Measurements from ENCODE around the gene P2RY11.

Gene P2RY11

GRCh38 chr19:10142701-10143375 is 31.3 kb downstream of the P2RY11 start:
- Histone ChIP-seq H4K20me1 (peaks cover 0 to 62% (median 24%) of the 10 kb centered on the region in 11 experiments; a peak in 14 of 22 replicates), H3K9ac (peak overlapping the region in 1 of 11 experiments; percentile 19; a peak in 1 of 22 replicates), H3K27me3 (no peaks in the 10 kb centered on the region), H3K36me3 (peaks cover 98 to 100% (median 100%) of the 10 kb centered on the region in 11 experiments), H3K4me3 (no peak overlapping the region), H3K4me1 (peaks cover 44 to 55% (median 49%) of the 10 kb centered on the region in 10 experiments), H3K27ac (no peak overlapping the region), H3K9me3 (replicated peaks in 1 of 11) (no peaks in the 10 kb centered on the region), H3K4me2 (0 out of 22 replicates have a peak overlapping the region, but pooled peaks of 1 of the 11 experiments have one; percentile 77)
- TF ChIP-seq Cebpa-rat (IDR thresholded peaks at IDR 0.05), result no peak

- H3K4me2 ChIP-seq, result peak overlapping the region in 1 of 11 experiments; percentile 11; a peak in 1 of 22 replicates
- no peak for TF ChIP-seq Cebpa-rat (IDR thresholded peaks at IDR 0.05)
- no peaks in the 10 kb centered on the region for H3K9me3 ChIP-seq (replicated peaks in 1 of 11)
- peaks cover 36 to 46% (median 41%) of the 10 kb centered on the region in 10 experiments for H3K4me1 ChIP-seq
- no peak overlapping the region for H3K9ac ChIP-seq
- H3K36me3 ChIP-seq, result peaks cover 98 to 100% (median 100%) of the 10 kb centered on the region in 11 experiments
- peak overlapping the region in 1 of 11 experiments; percentile 45; a peak in 1 of 22 replicates for H3K27ac ChIP-seq
- peaks cover 0 to 67% (median 21%) of the 10 kb centered on the region in 11 experiments; a peak in 14 of 22 replicates for H4K20me1 ChIP-seq
- H3K4me3 ChIP-seq, result no peak overlapping the region
- H3K27me3 ChIP-seq, result no peaks in the 10 kb centered on the region
Measured at GRCh38 chr19:10143681-10144080, 32.2 kb downstream of the P2RY11 start.

GRCh38 chr19:10144361-10144760 is 32.9 kb downstream of the P2RY11 start:
- no peaks in the 10 kb centered on the region for H3K27me3 ChIP-seq

GRCh38 chr19:10145031-10145430 is 33.5 kb downstream of the P2RY11 start:
- Histone ChIP-seq H3K27me3 (no peaks in the 10 kb centered on the region), H3K27ac (peak overlapping the region in 3 of 11 experiments; percentile 7 to 45 (median 32); a peak in 4 of 22 replicates), H4K20me1 (peaks cover 0 to 67% (median 17%) of the 10 kb centered on the region in 11 experiments; a peak in 14 of 22 replicates), H3K4me2 (peak overlapping the region in 2 of 11 experiments; percentile 40 to 59; a peak in 3 of 22 replicates), H3K4me3 (no peak overlapping the region), H3K36me3 (peaks cover 98 to 100% (median 100%) of the 10 kb centered on the region in 11 experiments), H3K4me1 (peaks cover 22 to 33% (median 28%) of the 10 kb centered on the region in 10 experiments), H3K9me3 (replicated peaks in 1 of 11) (no peaks in the 10 kb centered on the region), H3K9ac (peak overlapping the region in 2 of 11 experiments; percentile 7 to 19; a peak in 2 of 22 replicates)
- TF ChIP-seq Cebpa-rat (IDR thresholded peaks at IDR 0.05), result no peak

More at GRCh38 chr19:10144361-10144760, 32.9 kb downstream of the P2RY11 start:
- Histone ChIP-seq H3K4me1 (peaks cover 29 to 40% (median 34%) of the 10 kb centered on the region in 10 experiments), H3K36me3 (peaks cover 98 to 100% (median 100%) of the 10 kb centered on the region in 11 experiments), H3K4me3 (no peak overlapping the region), H3K9ac (peak overlapping the region in 2 of 11 experiments; percentile 7 to 19; a peak in 2 of 22 replicates), H3K27ac (peak overlapping the region in 2 of 11 experiments; percentile 32 to 45; a peak in 4 of 22 replicates), H3K4me2 (peak overlapping the region in 2 of 11 experiments; percentile 40 to 59; a peak in 4 of 22 replicates), H4K20me1 (peaks cover 0 to 67% (median 21%) of the 10 kb centered on the region in 11 experiments; a peak in 14 of 22 replicates), H3K9me3 (replicated peaks in 1 of 11) (no peaks in the 10 kb centered on the region)
- no peak for TF ChIP-seq Cebpa-rat (IDR thresholded peaks at IDR 0.05)

GRCh38 chr19:10146142-10146541 is 34.6 kb downstream of the P2RY11 start:
- H3K9me3 ChIP-seq (replicated peaks in 1 of 11), result no peaks in the 10 kb centered on the region
- H3K4me2 ChIP-seq, result no peak overlapping the region
- peak overlapping the region in 1 of 11 experiments; percentile 18; a peak in 1 of 22 replicates for H3K9ac ChIP-seq
- no peaks in the 10 kb centered on the region for H3K27me3 ChIP-seq
- peaks cover 15 to 22% (median 18%) of the 10 kb centered on the region in 10 experiments; a peak in 19 of 20 replicates for H3K4me1 ChIP-seq
- no peak for TF ChIP-seq Cebpa-rat (IDR thresholded peaks at IDR 0.05)
- peaks cover 0 to 70% (median 24%) of the 10 kb centered on the region in 11 experiments; a peak in 14 of 22 replicates for H4K20me1 ChIP-seq
- H3K4me3 ChIP-seq, result no peak overlapping the region
- no peak overlapping the region for H3K27ac ChIP-seq
- peaks cover 99 to 100% (median 100%) of the 10 kb centered on the region in 11 experiments for H3K36me3 ChIP-seq

- H3K4me3 ChIP-seq, result no peak overlapping the region
- peaks cover 99 to 100% (median 100%) of the 10 kb centered on the region in 11 experiments for H3K36me3 ChIP-seq
- no peaks in the 10 kb centered on the region for H3K27me3 ChIP-seq
- no peak overlapping the region for H3K9ac ChIP-seq
- H3K4me1 ChIP-seq, result peaks cover 0 to 12% (median 0%) of the 10 kb centered on the region in 10 experiments; a peak in 5 of 20 replicates
- H3K4me2 ChIP-seq, result no peak overlapping the region
- H3K27ac ChIP-seq, result no peak overlapping the region
- H4K20me1 ChIP-seq, result peaks cover 0 to 73% (median 42%) of the 10 kb centered on the region in 11 experiments; a peak in 16 of 22 replicates
- no peaks in the 10 kb centered on the region for H3K9me3 ChIP-seq (replicated peaks in 1 of 11)
- TF ChIP-seq Cebpa-rat (IDR thresholded peaks at IDR 0.05), result no peak
Measured at GRCh38 chr19:10149427-10149826, 37.9 kb downstream of the P2RY11 start.

- Histone ChIP-seq H3K4me2 (no peak overlapping the region), H3K36me3 (peaks cover 99 to 100% (median 100%) of the 10 kb centered on the region in 11 experiments), H3K27me3 (no peaks in the 10 kb centered on the region), H3K4me1 (no peaks in the 10 kb centered on the region), H3K4me3 (no peak overlapping the region), H3K9me3 (replicated peaks in 1 of 11) (no peaks in the 10 kb centered on the region), H4K20me1 (peaks cover 0 to 84% (median 58%) of the 10 kb centered on the region in 11 experiments; a peak in 16 of 22 replicates), H3K27ac (no peak overlapping the region), H3K9ac (no peak overlapping the region; a peak in 2 of 22 replicates)
- TF ChIP-seq Cebpa-rat (IDR thresholded peaks at IDR 0.05), result no peak
Measured at GRCh38 chr19:10151521-10151920, 40.0 kb downstream of the P2RY11 start.

GRCh38 chr19:10152100-10152499 is 40.6 kb downstream of the P2RY11 start:
- Histone ChIP-seq H3K27ac (no peak overlapping the region), H4K20me1 (peaks cover 0 to 87% (median 58%) of the 10 kb centered on the region in 11 experiments; a peak in 16 of 22 replicates), H3K4me2 (no peak overlapping the region), H3K9me3 (replicated peaks in 1 of 11) (no peaks in the 10 kb centered on the region), H3K9ac (no peak overlapping the region), H3K4me1 (no peaks in the 10 kb centered on the region), H3K27me3 (no peaks in the 10 kb centered on the region), H3K36me3 (peaks cover 99 to 100% (median 100%) of the 10 kb centered on the region in 11 experiments), H3K4me3 (no peak overlapping the region)
- no peak for TF ChIP-seq Cebpa-rat (IDR thresholded peaks at IDR 0.05)

- Histone ChIP-seq H3K27me3 (no peaks in the 10 kb centered on the region), H3K36me3 (peaks cover 100% of the 10 kb centered on the region in 11 experiments), H3K9me3 (replicated peaks in 1 of 11) (no peaks in the 10 kb centered on the region), H4K20me1 (peaks cover 0 to 97% (median 62%) of the 10 kb centered on the region in 11 experiments; a peak in 16 of 22 replicates), H3K4me3 (no peak overlapping the region), H3K27ac (no peak overlapping the region), H3K4me2 (no peak overlapping the region), H3K9ac (no peak overlapping the region; a peak in 1 of 22 replicates), H3K4me1 (no peaks in the 10 kb centered on the region)
- TF ChIP-seq Cebpa-rat (IDR thresholded peaks at IDR 0.05), result no peak
Measured at GRCh38 chr19:10155839-10156238, 44.3 kb downstream of the P2RY11 start.

Data from BLaER1 treated with 17β-estradiol and CSF1 and Interleukin-3, amounts not matched to agents 10 nM and 100 nM (cell line).